Activated CD8-positive, alpha-beta memory T cell treated with anti-CD3 and anti-CD28 coated beads, Interleukin-2, amount 50 U/mL, for 4 hours (primary cell): Measurements from ENCODE around the gene WDR46.
A peak's percentile ranks its signal among the peaks of the same experiment; 100 is the strongest.

ENCODE experiments used
- DNase-seq: peaks from one replicate; pipeline ENCODE4 v3.0.0-alpha.2; 2020

The WDR46 gene

DNA sequence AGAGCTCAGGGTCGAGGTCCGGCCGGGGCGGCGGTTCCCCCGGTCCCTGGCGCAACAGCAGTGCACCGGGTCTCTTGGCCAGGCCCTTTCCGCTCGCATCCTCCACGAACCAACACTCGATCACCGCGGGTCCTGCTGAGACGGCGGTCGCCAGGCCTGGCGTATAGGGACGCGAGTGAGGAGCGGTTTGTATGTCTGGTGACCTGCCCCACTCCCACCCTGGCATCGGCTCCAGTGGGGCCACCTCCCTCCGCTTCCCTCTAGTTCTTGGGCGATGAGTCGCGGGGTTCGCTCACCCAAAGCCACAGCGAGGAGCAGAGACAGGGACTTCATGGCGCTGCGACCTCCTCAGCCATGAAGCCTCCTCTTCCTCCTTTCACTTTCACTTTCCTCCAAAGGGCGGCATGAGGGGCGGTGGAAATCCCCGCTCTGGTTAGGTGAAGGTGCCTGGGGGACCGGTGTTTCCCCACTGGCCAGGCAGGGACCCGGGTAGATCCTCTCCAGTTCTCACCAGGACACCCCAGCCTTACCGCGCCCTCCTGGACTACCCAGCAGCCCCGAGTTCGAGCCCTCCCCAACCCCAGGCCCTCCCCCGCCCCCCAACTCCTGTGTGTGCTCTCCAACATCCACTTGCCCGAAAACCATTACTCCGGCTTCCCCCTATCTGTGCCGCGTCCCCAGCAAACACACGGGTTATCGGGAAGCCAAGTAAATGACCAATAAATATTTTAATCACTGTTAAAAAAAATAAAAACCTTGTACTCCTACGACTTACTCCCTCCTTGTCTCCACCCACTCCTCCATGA lies 24.9 kb upstream of the WDR46 start, which contains the start of gene TAPBP:
Gene TAPBP, minus strand, starts transcription at position 370 of the 806 bp plus-strand sequence. Its CDS starts 37 bp downstream, at position 333.
- peak; percentile 83 for DNase-seq

DNA sequence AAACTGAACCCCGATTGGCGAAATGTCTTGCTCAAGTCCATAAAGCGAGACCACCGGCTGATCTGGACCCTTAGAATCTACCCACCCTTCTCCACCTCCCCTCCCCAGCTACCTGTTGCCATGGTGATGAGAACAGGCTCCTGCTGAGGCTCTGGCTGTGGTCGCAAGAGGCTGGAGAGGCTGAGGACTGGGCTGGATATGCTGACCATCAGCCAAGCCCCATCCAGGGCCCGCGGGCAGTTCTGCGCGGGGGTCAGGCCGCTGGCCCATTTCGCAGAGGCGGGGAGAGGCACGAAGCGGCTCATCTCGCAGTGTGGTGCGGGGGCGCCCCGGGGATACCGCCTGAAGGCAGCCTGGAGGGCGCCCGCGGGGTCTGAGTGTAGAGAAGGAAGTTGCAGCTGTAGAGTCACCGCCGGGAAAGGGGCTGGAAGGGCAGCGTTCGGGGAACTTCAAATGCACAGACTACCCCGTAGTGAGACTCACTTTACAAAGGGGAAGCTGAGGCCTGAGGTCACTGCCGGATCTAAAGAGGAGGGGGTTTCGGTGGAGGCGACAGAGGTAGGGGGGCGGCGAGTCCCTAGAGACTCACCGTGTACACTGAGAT lies 24.2 kb upstream of the WDR46 start:
- peak; percentile 64 for DNase-seq

DNA sequence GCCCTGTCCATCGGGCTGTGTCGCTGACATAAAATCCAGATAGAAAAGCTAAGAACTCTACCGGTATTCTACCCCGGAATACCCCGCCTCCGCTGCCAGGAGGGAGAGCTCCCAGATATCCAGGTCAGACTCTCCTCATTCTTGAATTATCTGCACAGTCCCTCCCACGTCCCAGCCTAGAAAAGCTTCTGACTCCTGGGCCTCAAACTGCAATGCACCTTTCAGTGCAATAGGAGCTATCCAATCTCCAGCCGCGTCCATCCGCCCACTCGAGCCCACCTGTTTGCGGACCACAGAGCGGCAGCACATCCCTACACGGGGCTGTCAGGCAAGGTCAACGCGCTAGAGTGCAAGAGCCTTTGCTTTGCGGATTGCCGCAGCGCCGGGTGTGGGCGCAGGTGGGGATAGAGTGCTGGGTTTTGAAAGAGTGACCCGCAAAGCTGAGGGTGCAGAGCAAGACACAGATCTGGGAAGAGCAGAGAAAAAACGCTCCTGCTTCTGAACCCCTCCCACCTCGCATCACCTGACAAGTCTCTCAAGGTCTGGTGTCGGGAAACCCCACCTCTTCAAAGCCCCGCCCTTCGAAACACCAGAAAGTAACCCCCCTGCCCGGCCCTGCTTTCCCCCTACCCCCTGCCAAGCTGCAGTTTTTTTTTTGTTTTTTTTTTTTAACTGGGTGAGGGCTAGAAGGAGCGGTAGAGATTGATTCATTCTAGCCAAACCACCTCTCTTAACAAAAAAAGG lies 23.5 kb upstream of the WDR46 start:
- DNase-seq: peak; percentile 81

DNA sequence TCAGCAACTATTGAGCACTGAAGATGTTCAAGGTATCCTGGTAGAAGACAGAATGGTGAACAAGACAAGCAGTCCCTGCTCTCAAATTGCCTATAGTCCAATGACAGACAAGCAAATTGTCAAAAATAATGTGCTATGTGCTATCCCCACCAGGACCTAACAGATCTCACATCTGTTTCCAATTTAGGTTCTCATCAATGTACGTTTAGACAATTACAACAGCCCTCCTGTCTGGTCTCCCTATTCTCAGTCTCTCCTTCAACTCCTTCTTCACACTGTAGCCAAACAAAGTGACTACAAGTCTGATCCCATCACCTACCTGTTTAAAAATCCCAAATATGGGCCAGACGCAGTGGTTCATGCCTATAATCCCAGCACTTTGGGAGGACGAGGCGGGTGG lies 17.3 kb upstream of the WDR46 start:
- DNase-seq: no peak

DNA sequence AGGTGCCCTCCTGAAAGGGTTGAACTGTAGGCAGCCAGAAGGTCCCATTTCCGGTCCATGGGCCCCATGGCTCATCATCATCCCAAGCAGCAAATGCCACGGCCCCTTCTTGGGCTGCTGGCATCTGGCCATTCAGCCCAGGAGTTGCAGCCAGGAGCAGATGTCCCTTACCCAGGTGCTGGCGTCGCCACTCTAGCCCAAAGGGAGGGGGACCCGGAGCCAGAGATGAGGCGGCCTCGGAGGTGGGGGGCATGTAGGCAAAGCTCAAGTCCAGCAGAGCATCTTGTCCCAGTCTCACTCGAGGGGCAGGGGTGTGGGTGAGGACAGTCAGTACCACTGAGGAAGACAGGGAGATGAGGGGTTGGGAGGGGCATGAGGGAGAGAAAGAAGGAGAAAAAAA lies 16.0 kb upstream of the WDR46 start:
- DNase-seq: no peak

DNA sequence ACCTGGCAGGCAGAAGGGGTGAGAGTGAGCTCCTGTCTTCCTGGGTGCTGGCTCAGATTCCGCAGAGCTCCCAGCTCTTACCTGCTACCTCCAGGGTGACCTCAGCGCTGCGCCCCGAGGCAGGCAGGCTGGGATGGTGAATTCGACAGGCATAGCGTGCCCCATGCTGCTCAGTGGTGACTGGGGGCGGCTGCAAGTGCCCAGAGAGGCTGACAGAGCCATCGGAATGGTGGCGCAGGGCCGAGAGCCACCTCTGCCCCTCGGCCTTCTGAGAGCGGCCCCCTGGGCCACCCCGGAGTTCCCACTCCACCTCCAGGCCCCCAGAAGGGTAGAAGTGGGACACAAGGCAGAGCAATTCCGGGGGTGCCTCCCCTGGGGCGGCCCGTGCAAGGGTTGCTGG lies 15.2 kb upstream of the WDR46 start:
- no peak for DNase-seq

DNA sequence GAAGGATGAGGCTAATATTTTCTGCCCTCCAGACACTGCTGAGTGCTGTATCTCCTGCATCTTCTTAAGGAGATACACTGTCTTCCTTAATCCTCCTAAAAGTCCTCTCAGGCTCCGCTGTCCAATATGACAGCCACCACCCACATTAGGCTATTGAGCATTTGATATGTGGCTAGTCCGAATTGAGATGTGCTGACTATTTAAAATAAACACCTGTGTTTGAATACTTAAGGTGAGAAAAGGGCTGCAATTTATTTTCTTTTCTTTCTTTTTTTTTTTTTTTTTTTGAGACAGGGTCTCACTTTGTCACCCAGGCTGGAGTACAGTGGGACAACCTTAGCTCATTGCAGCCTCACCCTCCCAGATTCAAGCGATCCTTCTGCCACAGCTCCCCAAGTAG lies 12.8 kb upstream of the WDR46 start:
- DNase-seq: no peak

DNA sequence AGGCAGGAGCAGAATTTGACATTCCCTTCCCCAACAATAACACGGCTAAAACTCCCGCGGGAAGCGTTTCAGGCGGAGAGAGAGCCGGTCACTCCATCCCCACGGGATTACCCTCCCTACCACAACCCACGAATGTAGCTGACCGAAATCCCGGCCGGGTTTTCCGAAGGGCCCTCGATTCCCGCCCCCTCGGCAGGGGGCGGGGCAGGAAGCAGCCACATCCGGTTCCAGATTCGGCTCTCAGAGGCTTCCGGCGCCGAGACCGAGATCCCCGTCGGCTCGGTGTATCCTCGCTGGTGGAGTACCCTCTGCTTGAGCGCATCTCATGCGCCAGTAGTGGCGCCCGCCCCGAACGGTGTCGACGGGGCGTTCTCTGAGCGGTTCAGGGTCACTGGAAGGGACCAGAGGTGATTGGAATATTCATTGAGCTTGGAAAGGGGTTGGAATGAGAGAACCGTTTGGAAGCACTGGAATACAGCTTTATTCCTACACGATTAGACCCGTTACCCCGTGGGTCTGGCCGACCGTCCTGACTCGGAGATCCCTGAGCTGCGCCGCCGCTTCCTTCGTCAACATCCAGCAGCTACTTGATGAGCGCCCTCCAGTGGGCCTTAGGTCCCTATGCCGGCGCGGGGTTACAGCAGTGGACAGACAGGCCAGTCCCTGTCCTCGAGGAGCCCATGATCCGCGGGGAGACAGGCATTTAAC lies 10.4 kb upstream of the WDR46 start:
- peak; percentile 91 for DNase-seq

DNA sequence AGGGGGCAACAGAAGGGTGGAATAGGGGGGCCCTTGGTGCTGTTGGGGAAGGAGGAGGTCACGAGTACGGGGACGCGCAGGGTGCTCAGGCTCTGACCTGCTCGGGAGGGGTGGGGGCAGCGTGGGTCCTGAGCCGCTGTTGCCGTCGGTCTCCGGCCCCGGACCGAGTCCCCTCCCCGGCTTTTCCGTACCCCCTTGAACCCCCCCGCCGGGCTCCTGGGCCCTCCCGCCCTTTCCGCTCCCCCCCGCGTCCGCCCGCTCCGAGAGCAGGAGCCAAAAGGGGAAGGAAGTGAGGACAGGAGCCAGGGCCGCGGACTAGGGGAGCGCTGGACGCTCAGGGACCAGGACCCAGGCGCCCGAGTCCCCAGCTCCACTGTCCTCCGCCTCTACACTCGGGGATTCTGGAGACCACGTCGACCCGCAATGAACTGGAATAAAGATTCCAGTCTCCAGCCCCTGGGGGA lies 9.8 kb upstream of the WDR46 start, which contains the start of gene RGL2:
Gene RGL2, minus strand, starts transcription at position 170 of the 464 bp plus-strand sequence. CDS start 332 bp downstream, outside the sequence.
- peak; percentile 59 for DNase-seq

DNA sequence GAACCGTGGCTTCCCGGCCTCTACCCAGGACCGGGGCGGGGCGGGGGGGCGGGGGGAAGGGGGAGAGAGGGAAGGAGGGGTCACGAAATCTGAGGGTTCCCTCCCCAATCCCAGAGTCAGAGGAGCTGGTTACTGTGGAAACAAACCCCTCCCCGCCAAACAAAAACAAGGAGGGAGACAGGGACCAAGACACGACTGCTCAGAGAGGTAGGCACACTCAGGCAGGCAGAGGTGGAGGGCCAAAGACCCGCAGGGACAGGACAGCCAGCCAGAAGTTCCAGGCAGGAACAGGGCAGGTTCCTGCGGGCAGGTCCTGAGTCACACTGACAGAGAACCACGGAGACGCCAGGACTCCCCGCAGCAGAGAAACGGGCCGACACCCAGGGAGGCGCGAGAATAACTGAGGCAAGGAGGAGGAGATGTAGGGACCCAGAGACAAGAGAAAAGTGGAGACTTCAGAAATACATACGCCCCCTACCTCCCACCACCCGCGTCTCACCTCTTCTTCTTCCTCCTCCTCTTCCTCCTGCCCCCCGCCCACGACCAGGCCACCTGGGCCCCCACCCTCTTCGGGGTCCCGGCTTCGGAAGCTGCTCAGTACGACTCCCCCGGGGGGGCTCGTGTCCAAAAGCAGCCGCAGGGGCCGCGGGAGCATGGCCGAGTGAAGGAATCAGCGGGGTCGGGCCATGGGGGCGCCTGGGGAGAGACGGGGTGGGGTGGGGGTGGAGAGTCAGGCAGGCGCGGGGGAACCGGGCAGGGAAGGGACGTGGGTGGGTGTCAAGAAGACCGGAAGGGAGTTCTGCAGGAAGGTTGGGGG lies 9.1 kb upstream of the WDR46 start:
- DNase-seq: peak; percentile 51

DNA sequence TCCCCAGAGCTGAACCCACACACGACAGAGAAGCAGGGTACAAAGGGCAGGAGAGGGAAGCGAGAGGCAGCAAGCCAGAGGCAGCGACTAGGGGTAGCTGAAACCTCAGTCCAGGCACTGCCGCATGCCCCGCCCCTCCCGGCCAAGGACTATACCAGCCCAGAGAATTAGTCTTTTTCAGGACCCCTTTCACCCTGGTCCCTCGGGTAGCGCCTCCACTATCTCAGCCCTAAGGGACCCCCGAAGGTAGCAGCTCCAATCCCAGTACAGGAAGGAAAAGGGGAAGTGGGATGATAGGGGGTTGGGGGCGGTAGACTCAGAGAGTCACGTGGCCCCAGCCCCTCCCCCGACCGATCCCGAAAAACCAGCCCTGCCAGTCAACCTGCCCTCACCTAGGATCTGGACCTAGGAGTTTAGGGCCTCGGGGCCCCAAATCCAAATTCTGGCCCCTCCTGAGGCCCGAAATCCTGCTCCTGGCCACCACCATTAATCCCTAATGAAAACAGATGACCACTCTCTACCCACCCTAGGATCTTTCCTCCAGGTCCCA lies 8.4 kb upstream of the WDR46 start:
- no peak for DNase-seq

DNA sequence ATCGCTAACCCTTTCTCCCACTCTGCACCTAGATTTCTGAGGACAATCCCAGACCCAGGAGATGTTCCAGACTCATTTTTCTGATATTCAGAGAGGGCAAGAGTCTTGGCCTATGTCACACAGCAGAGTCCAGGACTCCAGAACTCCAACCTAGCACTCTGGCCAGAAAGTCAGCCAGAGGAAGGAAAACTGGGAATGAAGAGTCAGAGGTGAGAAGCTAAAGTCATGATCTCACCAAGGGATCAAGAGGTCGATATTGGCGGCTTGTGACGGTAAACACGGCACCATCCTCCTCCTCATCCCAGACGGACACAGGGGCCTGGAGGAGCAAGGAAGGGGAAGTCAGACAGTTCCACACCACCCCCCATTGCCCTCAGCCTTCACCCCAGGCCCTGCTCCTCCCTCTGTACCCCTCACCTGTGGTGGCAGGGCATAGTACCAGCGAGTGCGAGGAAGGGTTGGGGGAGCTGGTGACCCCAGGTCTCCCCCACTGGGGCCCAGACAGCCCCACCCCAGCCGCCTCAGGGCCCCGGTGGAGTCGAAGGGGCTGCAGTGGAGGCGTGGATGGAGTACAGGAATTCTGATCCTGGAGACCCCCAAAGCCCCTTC lies 7.9 kb upstream of the WDR46 start:
- DNase-seq: no peak

DNA sequence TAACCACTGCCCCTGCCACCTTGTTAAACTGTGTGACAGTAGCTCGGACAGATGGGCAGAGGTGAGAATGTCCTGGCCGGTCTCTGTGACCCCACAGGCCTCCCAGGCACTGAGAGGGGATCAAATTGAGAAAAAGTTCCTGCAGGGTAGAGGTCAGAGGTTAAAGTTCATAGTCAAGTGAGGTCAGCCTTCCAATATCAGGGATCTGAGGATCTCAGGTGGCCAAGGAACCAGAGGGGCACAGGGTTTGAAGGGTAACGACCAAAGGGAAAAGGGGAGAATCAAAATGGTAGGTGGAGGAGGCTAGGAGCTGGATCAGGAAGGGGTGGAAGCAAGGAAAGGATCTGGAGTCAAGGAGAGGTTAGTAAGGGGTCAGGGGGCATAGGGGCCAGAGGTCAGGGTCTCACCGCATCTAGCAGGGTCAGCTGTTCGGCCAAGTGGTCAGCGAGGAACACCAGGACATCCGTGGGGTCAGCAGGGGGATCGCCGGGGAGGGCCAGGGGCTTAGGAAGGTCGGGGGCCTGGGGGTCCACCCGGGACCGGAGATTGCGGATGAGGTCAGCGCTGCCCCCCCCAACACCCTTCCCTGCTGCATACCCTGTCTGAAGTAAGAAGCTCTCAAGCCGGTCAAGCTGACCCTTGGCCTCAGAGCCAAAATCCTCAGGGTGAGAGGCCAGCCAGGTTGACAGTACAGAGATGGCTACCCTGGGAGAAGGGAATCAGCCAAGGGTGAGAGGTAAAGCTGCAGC lies 6.8 kb upstream of the WDR46 start:
- DNase-seq: no peak

DNA sequence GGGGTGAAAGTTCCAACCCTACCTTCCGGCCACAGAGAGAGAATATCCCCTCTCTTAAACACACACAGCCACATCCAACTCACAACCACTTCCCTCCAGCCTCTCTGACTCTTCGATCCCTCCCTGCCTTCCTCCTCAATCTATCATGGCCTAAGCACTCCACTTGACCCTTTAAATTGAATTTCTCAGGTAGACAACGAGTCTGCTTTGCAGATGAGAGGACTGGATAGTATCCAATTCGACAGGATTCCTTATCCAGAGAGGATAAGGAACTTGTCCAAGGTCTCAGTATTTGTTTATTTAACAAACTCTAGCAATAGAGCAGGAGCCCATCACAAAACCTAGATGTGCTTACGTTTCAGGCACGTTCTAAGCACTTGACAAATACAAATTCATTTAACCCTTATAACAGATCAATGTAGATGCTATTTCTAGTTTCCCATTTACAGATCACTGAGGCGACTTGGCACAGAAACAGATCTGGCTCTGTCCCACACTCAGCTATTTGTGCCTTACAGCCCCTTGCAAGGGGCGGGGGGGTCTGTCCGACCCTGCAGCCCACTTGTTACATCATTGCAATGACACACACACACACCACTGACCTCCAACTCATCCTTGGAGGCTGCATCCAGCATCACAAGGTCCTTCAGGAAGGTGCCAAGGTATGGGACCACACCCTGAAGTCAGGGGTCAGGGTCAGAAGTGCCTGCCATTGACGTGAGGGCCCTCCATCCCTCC lies 5.2 kb upstream of the WDR46 start:
- DNase-seq: no peak

DNA sequence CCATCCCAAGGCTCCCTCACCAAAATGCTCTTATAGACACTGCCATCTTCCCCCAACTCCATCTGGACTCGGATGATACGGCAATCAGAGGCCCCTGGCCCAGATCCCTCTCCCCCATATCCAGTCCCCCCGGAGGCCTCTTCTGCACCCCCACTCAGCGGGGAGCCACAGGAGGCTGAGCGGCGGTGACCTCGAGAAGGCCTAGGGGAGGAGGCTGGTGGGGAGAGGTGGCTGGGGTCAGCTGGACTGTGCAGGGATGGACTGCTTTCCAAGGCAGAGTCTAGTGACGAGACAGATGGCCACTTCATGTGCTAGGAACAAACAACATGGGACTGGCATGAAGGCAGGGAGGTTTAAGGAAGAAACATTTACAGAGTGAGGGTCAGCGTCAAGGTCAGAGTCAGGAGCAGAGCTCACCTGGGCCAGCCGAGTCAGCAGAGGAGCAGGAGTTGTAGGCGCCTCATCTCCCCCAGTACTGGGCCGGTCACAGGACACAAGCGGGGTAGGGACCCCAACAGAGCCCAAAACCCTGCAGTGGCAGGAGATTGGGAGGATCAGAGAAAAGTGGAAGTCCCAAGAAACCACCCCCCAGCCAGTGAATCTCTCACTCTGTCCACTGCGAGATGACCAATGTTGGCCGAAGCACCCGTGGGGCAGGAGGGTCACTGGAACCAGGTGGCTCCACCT lies 4.1 kb upstream of the WDR46 start:
- no peak for DNase-seq

DNA sequence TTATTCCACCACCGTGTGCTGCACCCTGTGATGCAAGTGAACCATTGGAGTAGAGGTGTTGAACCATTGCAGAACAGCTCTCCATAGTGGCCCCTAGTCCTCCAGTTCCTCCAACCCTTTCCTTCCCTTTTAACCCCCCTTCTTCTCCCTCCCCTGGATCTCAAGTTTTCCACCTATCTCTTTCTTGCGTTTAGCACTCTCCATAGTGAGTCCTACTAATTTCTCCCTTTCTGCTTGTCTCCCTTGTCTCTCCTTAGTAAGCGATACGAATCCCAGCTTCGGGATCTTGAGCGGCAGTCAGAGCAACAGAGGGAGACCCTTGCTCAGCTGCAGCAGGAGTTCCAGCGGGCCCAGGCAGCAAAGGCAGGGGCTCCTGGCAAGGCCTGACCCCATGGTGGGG lies 1.4 kb upstream of the WDR46 start:
- DNase-seq: no peak

DNA sequence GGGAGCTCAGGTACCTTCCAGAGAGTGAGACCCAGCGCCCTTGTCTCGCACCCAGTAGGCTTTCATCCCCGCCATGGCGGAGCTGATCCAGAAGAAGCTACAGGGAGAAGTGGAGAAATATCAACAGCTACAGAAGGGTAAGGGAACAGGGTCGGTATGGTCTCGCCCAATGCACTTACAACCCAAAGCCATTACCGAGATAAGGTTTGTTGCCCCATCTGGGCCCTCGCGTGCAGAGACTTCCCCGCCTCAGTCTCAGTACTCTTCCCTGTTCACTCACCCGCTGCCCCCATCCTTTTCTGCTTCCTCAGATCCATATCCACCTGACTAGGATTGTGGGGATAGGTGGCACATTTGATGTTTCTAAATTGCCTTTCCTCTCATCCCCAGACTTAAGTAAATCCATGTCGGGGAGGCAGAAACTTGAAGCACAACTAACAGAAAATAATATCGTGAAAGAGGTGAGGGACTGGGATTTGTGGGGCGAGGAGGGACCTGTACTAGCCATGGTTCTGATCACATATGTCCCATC lies 811 bp upstream of the WDR46 start:
- no peak for DNase-seq

DNA sequence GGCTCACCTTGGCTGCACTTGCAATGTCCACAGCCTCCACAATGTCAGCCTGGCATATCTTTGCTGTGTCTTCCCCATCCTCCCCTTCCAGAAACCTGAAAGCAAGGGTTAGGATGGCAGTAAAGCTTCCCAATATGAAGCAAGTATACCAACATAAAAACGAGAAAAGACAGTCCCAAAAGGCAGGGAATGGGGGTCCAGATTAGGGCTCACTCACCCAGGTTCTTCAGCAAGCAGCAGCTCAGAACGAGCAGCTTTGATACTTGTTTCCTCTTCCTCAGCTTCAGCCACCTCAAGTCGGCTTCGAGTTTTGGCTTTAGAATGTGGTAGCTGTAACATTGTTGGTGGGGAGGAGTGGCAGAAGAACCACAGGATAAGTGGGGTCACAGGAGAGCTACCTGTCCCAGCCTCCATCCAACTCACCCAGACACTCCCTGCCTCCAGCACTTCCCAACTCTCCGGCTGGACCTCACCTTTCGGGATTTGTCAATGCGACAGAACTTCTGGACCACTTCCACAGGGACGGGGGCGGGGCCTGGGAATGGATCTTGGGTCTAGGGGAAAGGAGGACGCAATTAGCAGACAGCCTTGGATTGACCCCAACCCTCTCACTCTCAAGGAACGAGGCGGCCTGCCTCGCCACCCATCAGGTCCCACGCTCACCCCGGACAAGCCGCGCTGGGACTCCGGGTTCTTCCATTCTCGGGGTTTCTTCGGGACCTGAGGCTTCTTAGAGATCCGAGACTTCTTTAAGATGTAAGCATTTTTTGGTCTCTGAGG lies 708 bp downstream of the WDR46 start:
- DNase-seq: no peak
